ENCODE data around the gene INPP4B. TPM values are rescaled to one million over a fixed set of nuclear protein-coding genes. Genes with fewer than 3 reads are reported as not detected.
A peak's percentile ranks its signal among the peaks of the same experiment; 100 is the strongest.

The INPP4B gene
- total RNA-seq, 1 experiment from 2014 or later: 14.3 TPM

DNA sequence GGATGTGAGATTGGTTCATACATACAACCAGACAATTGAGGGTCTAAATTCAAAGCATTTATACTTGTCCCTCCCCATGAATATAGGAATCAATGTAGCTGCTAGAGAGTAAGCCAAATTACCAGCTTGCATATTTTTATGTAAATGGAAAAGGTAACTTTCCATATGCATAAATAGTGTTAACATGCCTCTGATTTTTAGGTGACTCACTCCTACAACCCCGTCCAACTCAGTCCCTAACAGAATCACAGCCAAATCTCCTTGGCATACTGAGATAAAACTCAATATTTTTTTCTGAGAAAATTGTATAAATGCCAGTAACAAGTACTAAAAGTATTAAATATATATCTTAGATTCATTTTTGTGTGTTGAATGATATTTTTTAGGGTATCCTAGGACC lies 67.2 kb downstream of the INPP4B start:
- H4K20me1 ChIP-seq (ENCODE audit: insufficient read depth): no peaks in the 10 kb centered on the region
- CTCF ChIA-PET: no interaction called here
- no peaks in the 10 kb centered on the region for H3K9me3 ChIP-seq (ENCODE audit: control insufficient read depth in 1 of 2, insufficient read depth in 1 of 2, low read depth in 1 of 2, low read length in 2 of 2)
- H3K4me2 ChIP-seq (ENCODE audit: low read length): no peak overlapping the region
- H3K79me2 ChIP-seq (ENCODE audit: insufficient read depth, low read length): no peaks in the 10 kb centered on the region
- intact Hi-C loops (cut with micrococcal nuclease): no loop called here
- peak overlapping the region; percentile 22 for H2AFZ ChIP-seq (ENCODE audit: low read depth, low read length, poor library complexity, severe bottlenecking)
- H3K36me3 ChIP-seq (ENCODE audit: control insufficient read depth in 1 of 2, insufficient read depth in 2 of 2, low read length in 2 of 2): no peaks in the 10 kb centered on the region
- H3K9me2 ChIP-seq (ENCODE audit: insufficient read depth): peaks cover 3% of the 10 kb centered on the region; the same call in 1 of the 2 replicates
- RAD21 ChIA-PET (ENCODE audit: low non-redundant PET in 1 of 2, low total read pairs in 2 of 2, uncharacterized antibody in 2 of 2, unreplicated experiment in 2 of 2): no interaction called here
- no peak overlapping the region for H3K27ac ChIP-seq (ENCODE audit: low read depth, low read length)
- H3K27me3 ChIP-seq (ENCODE audit: insufficient read depth, low read length): no peaks in the 10 kb centered on the region
- no peak for ATAC-seq
- no peak overlapping the region for H3K9ac ChIP-seq (ENCODE audit: low read length)
- no peak for DNase-seq (ENCODE audit: low read depth, low spot score)
- no TSS peak for BruUV-seq (replicated peaks)
- peaks cover 5 to 14% of the 10 kb centered on the region in 2 experiments; a peak in 3 of 4 replicates for H3K4me1 ChIP-seq (ENCODE audit: control insufficient read depth in 1 of 2, insufficient read depth in 2 of 2, low read length in 2 of 2)
- POLR2A ChIA-PET: no interaction called here
- no peak overlapping the region for H3K4me3 ChIP-seq (replicated peaks in 1 of 2; ENCODE audit: low read depth in 1 of 2, low read length in 2 of 2)
- no peak for TF ChIP-seq ELF1 (IDR thresholded peaks at IDR 0.05; ENCODE audit: borderline replicate concordance, low read depth)
- no peak for TF ChIP-seq SIN3A (IDR thresholded peaks at IDR 0.05; ENCODE audit: low read depth)
- no peak for TF ChIP-seq RAD21 (IDR thresholded peaks at IDR 0.05; ENCODE audit: low read depth)
- TF ChIP-seq ZBTB33 (IDR thresholded peaks at IDR 0.05; ENCODE audit: extremely low read depth, insufficient replicate concordance, low read length): no peak
- TF ChIP-seq CTCF (IDR thresholded peaks at IDR 0.05 in 2 of 3, conservative IDR thresholded peaks at IDR 0.05 in 1 of 3; ENCODE audit: borderline replicate concordance in 1 of 3, insufficient read depth in 1 of 3, low read depth in 2 of 3, low read length in 2 of 3): no peak
- TF ChIP-seq EZH2phosphoT487 (IDR thresholded peaks at IDR 0.05; ENCODE audit: borderline replicate concordance): no peak
- TF ChIP-seq JUND (IDR thresholded peaks at IDR 0.05): no peak
- TF ChIP-seq, protein P1, sequence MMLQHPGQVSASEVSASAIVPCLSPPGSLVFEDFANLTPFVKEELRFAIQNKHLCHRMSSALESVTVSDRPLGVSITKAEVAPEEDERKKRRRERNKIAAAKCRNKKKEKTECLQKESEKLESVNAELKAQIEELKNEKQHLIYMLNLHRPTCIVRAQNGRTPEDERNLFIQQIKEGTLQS (IDR thresholded peaks at IDR 0.05): no peak
- TF ChIP-seq REST (IDR thresholded peaks at IDR 0.05; ENCODE audit: low read depth): no peak
- TF ChIP-seq SP1 (IDR thresholded peaks at IDR 0.05; ENCODE audit: low read depth): no peak
- TF ChIP-seq ZNF274 (IDR thresholded peaks at IDR 0.05; ENCODE audit: low read depth, low read length): no peak
- no peak for TF ChIP-seq SRF (IDR thresholded peaks at IDR 0.05; ENCODE audit: low read depth)
- TF ChIP-seq ZFX (IDR thresholded peaks at IDR 0.05): no peak
- no peak for TF ChIP-seq EZH2 (IDR thresholded peaks at IDR 0.05)
- no peak for TF ChIP-seq POLR2AphosphoS5 (IDR thresholded peaks at IDR 0.05; ENCODE audit: low read depth, low read length)
- no peak for TF ChIP-seq EGR1 (IDR thresholded peaks at IDR 0.05; ENCODE audit: low read depth)
- TF ChIP-seq YY1 (IDR thresholded peaks at IDR 0.05; ENCODE audit: extremely low read depth, insufficient replicate concordance, low read depth, low read length): no peak
- no peak for TF ChIP-seq TCF7L2 (IDR thresholded peaks at IDR 0.05; ENCODE audit: borderline replicate concordance, extremely low read depth, insufficient read depth, insufficient read length)
